ENCODE measurements around the gene IGIP. TPM values are rescaled to one million over a fixed set of nuclear protein-coding genes. Genes with fewer than 3 reads are reported as not detected.

IGIP gene
- polyA plus RNA-seq, 1 donor (not counting 4 experiments of a cell fraction or from before 2014, with no cell fraction given) = 1.5 TPM

- Histone ChIP-seq H2AFZ (ENCODE audit: control insufficient read depth, low read length) (no peak overlapping the region), H3K4me1 (ENCODE audit: control insufficient read depth, extremely low read depth, insufficient read depth, low read length) (peaks cover 2% of the 10 kb centered on the region), H3K9ac (ENCODE audit: control insufficient read depth, extremely low read depth, insufficient read depth, low read length) (no peak overlapping the region), H3K79me2 (ENCODE audit: control insufficient read depth, insufficient read depth, low read length) (no peaks in the 10 kb centered on the region), H3K27me3 (ENCODE audit: control insufficient read depth, extremely low read depth, insufficient read depth, low read length) (no peaks in the 10 kb centered on the region), H3K9me3 (ENCODE audit: control insufficient read depth, low read depth, low read length) (no peaks in the 10 kb centered on the region), H3K4me2 (ENCODE audit: control insufficient read depth, extremely low read depth, insufficient read depth, low read depth, low read length) (no peak overlapping the region), H3K36me3 (ENCODE audit: control insufficient read depth in 2 of 2, extremely low read depth in 1 of 2, insufficient read depth in 2 of 2, low read length in 2 of 2) (no peaks in the 10 kb centered on the region), H3K27ac (ENCODE audit: control insufficient read depth, insufficient read depth, low read length) (no peak overlapping the region), H3K4me3 (ENCODE audit: control insufficient read depth in 2 of 3, extremely low read depth in 1 of 3, insufficient read depth in 2 of 3, low read depth in 1 of 3, low read length in 3 of 3) (no peak overlapping the region), H4K20me1 (ENCODE audit: control insufficient read depth, extremely low read depth, insufficient read depth, low read length) (no peaks in the 10 kb centered on the region), H3K9me1 (ENCODE audit: control insufficient read depth, extremely low read depth, insufficient read depth, low read length) (no peaks in the 10 kb centered on the region)
- no peak for DNase-seq (ENCODE audit: low read depth, low spot score)
- dilution Hi-C loops (cut with MboI; ENCODE audit: extremely low pct_ligation_motif_present, low sequenced_read_pairs) = loop anchor here (25.0 kb wide), 1 partner anchor 100 kb away; no protein-coding TSS in a partner anchor
- TF ChIP-seq EZH2 (IDR thresholded peaks at IDR 0.05; ENCODE audit: low read length) = no peak
- TF ChIP-seq, protein P1, sequence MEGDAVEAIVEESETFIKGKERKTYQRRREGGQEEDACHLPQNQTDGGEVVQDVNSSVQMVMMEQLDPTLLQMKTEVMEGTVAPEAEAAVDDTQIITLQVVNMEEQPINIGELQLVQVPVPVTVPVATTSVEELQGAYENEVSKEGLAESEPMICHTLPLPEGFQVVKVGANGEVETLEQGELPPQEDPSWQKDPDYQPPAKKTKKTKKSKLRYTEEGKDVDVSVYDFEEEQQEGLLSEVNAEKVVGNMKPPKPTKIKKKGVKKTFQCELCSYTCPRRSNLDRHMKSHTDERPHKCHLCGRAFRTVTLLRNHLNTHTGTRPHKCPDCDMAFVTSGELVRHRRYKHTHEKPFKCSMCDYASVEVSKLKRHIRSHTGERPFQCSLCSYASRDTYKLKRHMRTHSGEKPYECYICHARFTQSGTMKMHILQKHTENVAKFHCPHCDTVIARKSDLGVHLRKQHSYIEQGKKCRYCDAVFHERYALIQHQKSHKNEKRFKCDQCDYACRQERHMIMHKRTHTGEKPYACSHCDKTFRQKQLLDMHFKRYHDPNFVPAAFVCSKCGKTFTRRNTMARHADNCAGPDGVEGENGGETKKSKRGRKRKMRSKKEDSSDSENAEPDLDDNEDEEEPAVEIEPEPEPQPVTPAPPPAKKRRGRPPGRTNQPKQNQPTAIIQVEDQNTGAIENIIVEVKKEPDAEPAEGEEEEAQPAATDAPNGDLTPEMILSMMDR (optimal IDR thresholded peaks at IDR 0.05 in 1 of 3, IDR thresholded peaks at IDR 0.05 in 1 of 3, conservative IDR thresholded peaks at IDR 0.05 in 1 of 3; ENCODE audit: extremely low read depth in 1 of 3, insufficient read depth in 2 of 3, low read length in 3 of 3) = no peak
- FAIRE-seq = no peak
Observed at GRCh38 chr5:140162275-140162674, 36.5 kb downstream of the IGIP start.

- Histone ChIP-seq H3K9me1 (ENCODE audit: control insufficient read depth, extremely low read depth, insufficient read depth, low read length) (no peaks in the 10 kb centered on the region), H3K9me3 (ENCODE audit: control insufficient read depth, low read depth, low read length) (no peaks in the 10 kb centered on the region), H3K4me1 (ENCODE audit: control insufficient read depth, extremely low read depth, insufficient read depth, low read length) (no peaks in the 10 kb centered on the region), H3K9ac (ENCODE audit: control insufficient read depth, extremely low read depth, insufficient read depth, low read length) (no peak overlapping the region), H3K4me2 (ENCODE audit: control insufficient read depth, extremely low read depth, insufficient read depth, low read depth, low read length) (no peak overlapping the region), H3K27me3 (ENCODE audit: control insufficient read depth, extremely low read depth, insufficient read depth, low read length) (no peaks in the 10 kb centered on the region), H3K36me3 (ENCODE audit: control insufficient read depth in 2 of 2, extremely low read depth in 1 of 2, insufficient read depth in 2 of 2, low read length in 2 of 2) (no peaks in the 10 kb centered on the region), H3K27ac (ENCODE audit: control insufficient read depth, insufficient read depth, low read length) (no peak overlapping the region), H3K79me2 (ENCODE audit: control insufficient read depth, insufficient read depth, low read length) (no peaks in the 10 kb centered on the region), H2AFZ (ENCODE audit: control insufficient read depth, low read length) (no peak overlapping the region), H3K4me3 (ENCODE audit: control insufficient read depth in 2 of 3, extremely low read depth in 1 of 3, insufficient read depth in 2 of 3, low read depth in 1 of 3, low read length in 3 of 3) (no peak overlapping the region), H4K20me1 (ENCODE audit: control insufficient read depth, extremely low read depth, insufficient read depth, low read length) (no peaks in the 10 kb centered on the region)
- DNase-seq (ENCODE audit: low read depth, low spot score) (no peak), FAIRE-seq (no peak)
- TF ChIP-seq, protein P1 (optimal IDR thresholded peaks at IDR 0.05 in 1 of 3, IDR thresholded peaks at IDR 0.05 in 1 of 3, conservative IDR thresholded peaks at IDR 0.05 in 1 of 3; ENCODE audit: extremely low read depth in 1 of 3, insufficient read depth in 2 of 3, low read length in 3 of 3) = no peak
- no peak for TF ChIP-seq EZH2 (IDR thresholded peaks at IDR 0.05; ENCODE audit: low read length)
- dilution Hi-C loops (cut with MboI; ENCODE audit: extremely low pct_ligation_motif_present, low sequenced_read_pairs) = loop anchor here (25.0 kb wide), 1 partner anchor 100 kb away; no protein-coding TSS in a partner anchor
Observed at GRCh38 chr5:140162781-140163180, 37.0 kb downstream of the IGIP start.
